Lower lobe of right lung (tissue), 2 donors: Measurements from ENCODE around the gene GARS1. TPM values are rescaled to one million over a fixed set of nuclear protein-coding genes. Genes with fewer than 3 reads are reported as not detected.

Experiments used
- ATAC-seq, 2 donors: fragments of 200-7000 bp; cut with Tn5 transposase; one replicate each; pipeline ENCODE4 v1.9.1; 2020 to 2022; ENCODE audit warnings: mild to moderate bottlenecking in 2 of 2, moderate library complexity in 2 of 2
- DNase-seq: peaks from one replicate; pipeline ENCODE4 v3.0.0-alpha.2; 2020
- H3K27ac ChIP-seq: fragments of 200-600 bp; one replicate; pipeline ENCODE4 v1.8.0; 2022
- H3K27me3 ChIP-seq: fragments of 200-600 bp; one replicate; pipeline ENCODE4 v1.8.0; 2022; ENCODE audit warnings: low read depth
- H3K36me3 ChIP-seq: fragments of 200-600 bp; one replicate; pipeline ENCODE4 v1.8.0; 2022; ENCODE audit warnings: mild to moderate bottlenecking
- H3K4me1 ChIP-seq: fragments of 200-600 bp; one replicate; pipeline ENCODE4 v1.8.0; 2022
- H3K4me3 ChIP-seq: fragments of 200-600 bp; one replicate; pipeline ENCODE4 v1.8.0; 2022; ENCODE audit warnings: mild to moderate bottlenecking
- H3K9me3 ChIP-seq: fragments of 200-600 bp; one replicate; pipeline ENCODE4 v1.8.0; 2022
- CTCF ChIP-seq: fragments of 200-600 bp; IDR thresholded peaks from one replicate; pipeline ENCODE4 v1.8.0; 2022; ENCODE audit warnings: antibody characterized with exemption, mild to moderate bottlenecking
- intact Hi-C: fragments of 100-400 bp; cut with DNase I; formaldehyde crosslinking; loops from one replicate; pipeline ENCODE4 v1.11.0; 2022
- total RNA-seq: library from RNA; stranded (reverse); fragmentation: NEBNext Ultra II Directional; extraction: Animal tissue kit (Norgen Biotek cat#: 25700); gene quantifications from one replicate; pipeline ENCODE4 v1.2.1, GENCODE V29; 2021
- donor health status: DM: no; HTN: yes; CAD: no; lungs with severe emphysema.

The GARS1 gene
- total RNA-seq, 1 donor from 2014 or later, result 67.7 TPM

- no peak overlapping the region for H3K27ac ChIP-seq
- ATAC-seq (no peak), DNase-seq (no peak)
- intact Hi-C loops, result no loop called here
- H3K9me3 ChIP-seq, result no peaks in the 10 kb centered on the region
- TF ChIP-seq CTCF, result no peak
- peaks cover 4% of the 10 kb centered on the region for H3K36me3 ChIP-seq
- H3K4me3 ChIP-seq, result no peak overlapping the region
- peaks cover 25% of the 10 kb centered on the region for H3K4me1 ChIP-seq
- no peaks in the 10 kb centered on the region for H3K27me3 ChIP-seq
These were observed 42.3 kb upstream of the GARS1 start for GRCh38 chr7:30552330-30552729.

GRCh38 chr7:30553141-30553540 lies 41.5 kb upstream of the GARS1 start:
- Histone ChIP-seq H3K4me3 (no peak overlapping the region), H3K4me1 (peaks cover 25% of the 10 kb centered on the region), H3K27ac (no peak overlapping the region), H3K36me3 (peaks cover 12% of the 10 kb centered on the region), H3K9me3 (no peaks in the 10 kb centered on the region), H3K27me3 (no peaks in the 10 kb centered on the region)
- intact Hi-C loops, result no loop called here
- no peak for ATAC-seq
- TF ChIP-seq CTCF, result no peak
- DNase-seq, result no peak

- no peak for TF ChIP-seq CTCF
- intact Hi-C loops, result no loop called here
- Histone ChIP-seq H3K27ac (no peak overlapping the region), H3K4me3 (no peak overlapping the region), H3K36me3 (peaks cover 12% of the 10 kb centered on the region), H3K27me3 (no peaks in the 10 kb centered on the region), H3K9me3 (no peaks in the 10 kb centered on the region), H3K4me1 (peaks cover 25% of the 10 kb centered on the region)
- no peak for ATAC-seq
- no peak for DNase-seq
These were observed 41.1 kb upstream of the GARS1 start for GRCh38 chr7:30553546-30553945.

- Histone ChIP-seq H3K4me3 (no peak overlapping the region), H3K36me3 (peaks cover 17% of the 10 kb centered on the region), H3K27me3 (no peaks in the 10 kb centered on the region), H3K4me1 (peaks cover 18% of the 10 kb centered on the region), H3K27ac (no peak overlapping the region), H3K9me3 (no peaks in the 10 kb centered on the region)
- ATAC-seq (no peak), DNase-seq (no peak)
- TF ChIP-seq CTCF, result no peak
- intact Hi-C loops, result no loop called here
These were observed 39.2 kb upstream of the GARS1 start for GRCh38 chr7:30555525-30555924.

- H3K36me3 ChIP-seq, result peaks cover 25% of the 10 kb centered on the region
These were observed 37.8 kb upstream of the GARS1 start for GRCh38 chr7:30556840-30557239.

More at GRCh38 chr7:30556840-30557239, 37.8 kb upstream of the GARS1 start:
- Histone ChIP-seq H3K27ac (no peak overlapping the region), H3K9me3 (no peaks in the 10 kb centered on the region), H3K4me3 (no peak overlapping the region), H3K27me3 (no peaks in the 10 kb centered on the region), H3K4me1 (peaks cover 7% of the 10 kb centered on the region)
- no peak for TF ChIP-seq CTCF
- intact Hi-C loops, result no loop called here
- ATAC-seq (no peak), DNase-seq (no peak)
